Loucy (cell line): Measurements from ENCODE around the gene OR51Q1.

Experiments used
- H2AFZ ChIP-seq: fragments of 200-600 bp; sonication (generic); 2 replicates; pipeline ENCODE4 v1.6.0; 2016; ENCODE audit warnings: antibody characterized with exemption, mild to moderate bottlenecking, low read length, moderate library complexity
- H3F3A ChIP-seq: fragments of 200-600 bp; 2 replicates; pipeline ENCODE4 v1.6.0; 2016; ENCODE audit warnings: antibody characterized with exemption, low read depth, mild to moderate bottlenecking
- H3K27me3 ChIP-seq: fragments of 200-600 bp; sonication (generic); 2 replicates; pipeline ENCODE4 v1.6.1; 2014; ENCODE audit warnings: low read length, mild to moderate bottlenecking; ENCODE audit not compliant: insufficient read depth, poor library complexity, severe bottlenecking
- H3K36me3 ChIP-seq: fragments of 200-600 bp; sonication (generic); 2 replicates; pipeline ENCODE4 v1.6.1; 2016; ENCODE audit warnings: low read length; ENCODE audit not compliant: insufficient read depth
- H3K4me1 ChIP-seq: fragments of 200-600 bp; sonication (generic); 2 replicates; pipeline ENCODE4 v1.5.1; 2014; ENCODE audit warnings: low read length, mild to moderate bottlenecking; ENCODE audit not compliant: insufficient read depth, poor library complexity, severe bottlenecking
- H3K4me2 ChIP-seq: fragments of 200-600 bp; sonication (generic); 2 replicates; pipeline ENCODE4 v1.6.0; 2014; ENCODE audit warnings: antibody characterized with exemption, low read length, low read depth, mild to moderate bottlenecking; ENCODE audit not compliant: poor library complexity, severe bottlenecking
- H3K4me3 ChIP-seq: fragments of 200-600 bp; sonication (generic); 2 replicates; pipeline ENCODE4 v1.5.1; 2014; ENCODE audit warnings: low read length, mild to moderate bottlenecking, mixed read lengths; ENCODE audit not compliant: poor library complexity, severe bottlenecking
- H3K79me2 ChIP-seq: fragments of 200-600 bp; sonication (generic); 2 replicates; pipeline ENCODE4 v1.6.1; 2014; ENCODE audit warnings: low read length; ENCODE audit not compliant: insufficient read depth
- H3K9ac ChIP-seq: fragments of 200-600 bp; sonication (generic); 2 replicates; pipeline ENCODE4 v1.6.0; 2014; ENCODE audit warnings: mild to moderate bottlenecking, low read depth, low read length, moderate library complexity; ENCODE audit not compliant: poor library complexity, severe bottlenecking
- H3K9me2 ChIP-seq: fragments of 200-600 bp; sonication (generic); replicated peaks from 2 replicates; pipeline ENCODE4 v1.6.1; 2016; ENCODE audit warnings: low read depth, low read length, mixed read lengths
- H3K9me3 ChIP-seq: fragments of 200-600 bp; sonication (generic); 2 replicates; pipeline ENCODE4 v1.6.1; 2014; ENCODE audit warnings: mild to moderate bottlenecking, antibody characterized with exemption, low read length, low read depth; ENCODE audit not compliant: insufficient read depth
- H4K20me1 ChIP-seq: fragments of 200-600 bp; sonication (generic); 2 replicates; pipeline ENCODE4 v1.6.0; 2014; ENCODE audit warnings: antibody characterized with exemption, low read length, mild to moderate bottlenecking; ENCODE audit not compliant: insufficient read depth, poor library complexity, severe bottlenecking
- EZH2phosphoT487 ChIP-seq: fragments of 200-600 bp; IDR thresholded peaks from 2 replicates; pipeline ENCODE4 v1.6.1; 2018; ENCODE audit warnings: antibody characterized with exemption, mild to moderate bottlenecking, moderate library complexity, borderline replicate concordance
- TF ChIP-seq, protein P1 (sequence below): fragments of 200-600 bp; sonication (generic); conservative IDR thresholded peaks from 2 replicates; pipeline ENCODE4 v1.5.1; 2014; ENCODE audit warnings: mild to moderate bottlenecking, antibody characterized with exemption, low read length

The OR51Q1 gene

DNA sequence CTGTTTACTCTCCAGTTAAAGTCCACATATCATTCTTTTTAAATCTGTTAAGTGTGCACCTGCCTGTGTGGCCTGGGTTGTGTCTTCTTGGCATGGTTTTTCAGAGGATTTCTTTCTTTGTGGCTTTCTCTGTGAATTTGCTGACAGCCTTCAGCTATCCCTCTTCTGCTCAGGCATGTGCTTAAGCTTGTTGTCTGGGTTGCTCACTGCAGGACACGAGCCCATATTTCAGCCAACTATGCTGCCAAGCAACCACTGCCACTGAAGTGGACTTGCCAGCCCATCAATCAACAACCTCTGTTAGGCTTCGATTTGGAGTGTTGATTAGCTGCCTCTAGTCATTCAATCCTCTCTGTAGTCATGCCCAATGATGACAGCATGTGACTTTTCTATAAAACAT, 45.6 kb downstream of the OR51Q1 start:
- Histone ChIP-seq H3K4me2 (no peak overlapping the region), H3K79me2 (no peaks in the 10 kb centered on the region), H3K27me3 (no peaks in the 10 kb centered on the region), H3K9me3 (no peaks in the 10 kb centered on the region), H3K9me2 (no peaks in the 10 kb centered on the region), H4K20me1 (no peaks in the 10 kb centered on the region), H3K36me3 (no peaks in the 10 kb centered on the region), H3K9ac (no peak overlapping the region), H2AFZ (no peak overlapping the region), H3K4me1 (no peaks in the 10 kb centered on the region), H3K4me3 (no peak overlapping the region), H3F3A (no peaks in the 10 kb centered on the region)
- no peak for TF ChIP-seq EZH2phosphoT487
- TF ChIP-seq, protein P1, sequence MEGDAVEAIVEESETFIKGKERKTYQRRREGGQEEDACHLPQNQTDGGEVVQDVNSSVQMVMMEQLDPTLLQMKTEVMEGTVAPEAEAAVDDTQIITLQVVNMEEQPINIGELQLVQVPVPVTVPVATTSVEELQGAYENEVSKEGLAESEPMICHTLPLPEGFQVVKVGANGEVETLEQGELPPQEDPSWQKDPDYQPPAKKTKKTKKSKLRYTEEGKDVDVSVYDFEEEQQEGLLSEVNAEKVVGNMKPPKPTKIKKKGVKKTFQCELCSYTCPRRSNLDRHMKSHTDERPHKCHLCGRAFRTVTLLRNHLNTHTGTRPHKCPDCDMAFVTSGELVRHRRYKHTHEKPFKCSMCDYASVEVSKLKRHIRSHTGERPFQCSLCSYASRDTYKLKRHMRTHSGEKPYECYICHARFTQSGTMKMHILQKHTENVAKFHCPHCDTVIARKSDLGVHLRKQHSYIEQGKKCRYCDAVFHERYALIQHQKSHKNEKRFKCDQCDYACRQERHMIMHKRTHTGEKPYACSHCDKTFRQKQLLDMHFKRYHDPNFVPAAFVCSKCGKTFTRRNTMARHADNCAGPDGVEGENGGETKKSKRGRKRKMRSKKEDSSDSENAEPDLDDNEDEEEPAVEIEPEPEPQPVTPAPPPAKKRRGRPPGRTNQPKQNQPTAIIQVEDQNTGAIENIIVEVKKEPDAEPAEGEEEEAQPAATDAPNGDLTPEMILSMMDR, result no peak
